TTC549 (cell line): ENCODE measurements around the gene GTF3C4.

Source experiments
- FAIRE-seq: peaks from 2 replicates; lab custom pipeline; 2012; peaks lifted over from hg19 to GRCh38; lab: Jason Lieb, UNC

Gene GTF3C4

GRCh38 chr9:132732326-132733259, 62.3 kb downstream of the GTF3C4 start:
- no peak for FAIRE-seq

- no peak for FAIRE-seq
These were observed 63.1 kb downstream of the GTF3C4 start for GRCh38 chr9:132733260-132733815.

GRCh38 chr9:132739710-132740310, 69.5 kb downstream of the GTF3C4 start:
- no peak for FAIRE-seq

- FAIRE-seq = no peak
These were observed 70.5 kb downstream of the GTF3C4 start for GRCh38 chr9:132740526-132741309.

- no peak for FAIRE-seq
These were observed 72.6 kb downstream of the GTF3C4 start for GRCh38 chr9:132742821-132743311.

- FAIRE-seq = no peak
These were observed 73.7 kb downstream of the GTF3C4 start for GRCh38 chr9:132743931-132744479.
